ENCODE results near the gene PHACTR3.
"Not testable (repeated sequence)": the region's sequence is repeated elsewhere in the genome, so short reads cannot be mapped to it uniquely, and the experiment has no call there.

Gene PHACTR3

DNA sequence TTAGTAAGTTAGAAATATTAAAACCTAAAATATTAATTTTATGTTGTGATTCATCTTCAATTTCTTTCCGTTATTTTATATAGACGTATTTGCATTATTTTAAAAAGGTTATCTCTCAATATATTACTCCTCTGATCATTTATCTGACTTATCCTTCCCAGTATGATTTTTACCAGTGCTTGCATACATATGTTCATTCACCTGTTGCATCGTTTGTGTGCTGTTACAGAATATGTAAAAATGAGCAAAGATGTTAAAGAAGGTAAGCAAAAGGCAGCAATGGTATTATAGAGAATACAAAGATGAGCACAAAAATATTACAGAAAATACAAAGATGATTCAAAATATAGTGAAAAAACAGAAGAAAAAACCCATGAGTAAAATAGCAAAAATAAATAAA lies 280.2 kb downstream of the PHACTR3 start:
- TF ChIP-seq, protein P1, sequence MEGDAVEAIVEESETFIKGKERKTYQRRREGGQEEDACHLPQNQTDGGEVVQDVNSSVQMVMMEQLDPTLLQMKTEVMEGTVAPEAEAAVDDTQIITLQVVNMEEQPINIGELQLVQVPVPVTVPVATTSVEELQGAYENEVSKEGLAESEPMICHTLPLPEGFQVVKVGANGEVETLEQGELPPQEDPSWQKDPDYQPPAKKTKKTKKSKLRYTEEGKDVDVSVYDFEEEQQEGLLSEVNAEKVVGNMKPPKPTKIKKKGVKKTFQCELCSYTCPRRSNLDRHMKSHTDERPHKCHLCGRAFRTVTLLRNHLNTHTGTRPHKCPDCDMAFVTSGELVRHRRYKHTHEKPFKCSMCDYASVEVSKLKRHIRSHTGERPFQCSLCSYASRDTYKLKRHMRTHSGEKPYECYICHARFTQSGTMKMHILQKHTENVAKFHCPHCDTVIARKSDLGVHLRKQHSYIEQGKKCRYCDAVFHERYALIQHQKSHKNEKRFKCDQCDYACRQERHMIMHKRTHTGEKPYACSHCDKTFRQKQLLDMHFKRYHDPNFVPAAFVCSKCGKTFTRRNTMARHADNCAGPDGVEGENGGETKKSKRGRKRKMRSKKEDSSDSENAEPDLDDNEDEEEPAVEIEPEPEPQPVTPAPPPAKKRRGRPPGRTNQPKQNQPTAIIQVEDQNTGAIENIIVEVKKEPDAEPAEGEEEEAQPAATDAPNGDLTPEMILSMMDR (IDR thresholded peaks at IDR 0.05; ENCODE audit: extremely low read depth, insufficient read depth, missing control alignments): no peak
- no peak for DNase-seq (ENCODE audit: low spot score)
- in situ Hi-C loops (cut with MboI; ENCODE audit: low pct_unique_long_range_greater_than_20kb, low sequenced_read_pairs, unreplicated experiment): no loop called here

GRCh38 chr20:59888050-59888449 lies 283.7 kb downstream of the PHACTR3 start:
- TF ChIP-seq, protein P1 (IDR thresholded peaks at IDR 0.05; ENCODE audit: extremely low read depth, insufficient read depth, missing control alignments): no peak
- no peak for DNase-seq (ENCODE audit: low spot score)
- in situ Hi-C loops (cut with MboI; ENCODE audit: low pct_unique_long_range_greater_than_20kb, low sequenced_read_pairs, unreplicated experiment): no loop called here

GRCh38 chr20:59890035-59890434 lies 285.7 kb downstream of the PHACTR3 start:
- DNase-seq (ENCODE audit: low spot score); in situ Hi-C loops (cut with MboI; ENCODE audit: low pct_unique_long_range_greater_than_20kb, low sequenced_read_pairs, unreplicated experiment): not testable (repeated sequence)

DNA sequence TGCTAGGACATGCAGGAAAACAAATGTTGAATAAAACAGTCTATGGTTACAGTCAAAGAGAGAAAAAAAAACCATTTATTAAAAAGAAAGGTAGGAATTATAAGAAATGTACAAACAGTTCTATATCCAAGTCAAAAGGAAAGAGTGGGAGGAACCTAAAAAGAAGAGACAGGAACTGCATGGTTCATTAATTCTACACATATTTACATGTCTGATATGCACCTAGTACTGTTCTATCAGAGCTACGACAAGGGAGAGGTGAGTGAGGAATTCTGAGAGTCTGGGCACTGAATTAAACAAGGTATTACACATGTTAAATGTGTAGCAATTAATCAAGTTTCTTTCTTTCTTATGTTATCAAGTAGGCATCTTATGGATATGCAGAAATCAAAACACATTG lies 287.2 kb downstream of the PHACTR3 start:
- in situ Hi-C loops (cut with MboI; ENCODE audit: low pct_unique_long_range_greater_than_20kb, low sequenced_read_pairs, unreplicated experiment): no loop called here
- TF ChIP-seq, protein P1 (IDR thresholded peaks at IDR 0.05; ENCODE audit: extremely low read depth, insufficient read depth, missing control alignments): no peak
- no peak for DNase-seq (ENCODE audit: low spot score)

GRCh38 chr20:59895908-59896307 lies 291.6 kb downstream of the PHACTR3 start:
- TF ChIP-seq, protein P1 (IDR thresholded peaks at IDR 0.05; ENCODE audit: extremely low read depth, insufficient read depth, missing control alignments): no peak
- in situ Hi-C loops (cut with MboI; ENCODE audit: low pct_unique_long_range_greater_than_20kb, low sequenced_read_pairs, unreplicated experiment): no loop called here
- no peak for DNase-seq (ENCODE audit: low spot score)

Data from GM13977 (cell line).